GM23338 (cell line): ENCODE data around the gene PTAR1.

Experiments
- CREB1 ChIP-seq: fragments of 250-450 bp; sonication (Bioruptor Pico); IDR thresholded peaks from 2 replicates; pipeline ENCODE4 v1.5.0; 2020; ENCODE audit warnings: low read depth, mild to moderate bottlenecking, moderate library complexity
- CTCF ChIP-seq, 2 experiments: fragments of 200-600 bp in 1 of 2; sonication (generic) in 1 of 2; conservative IDR thresholded peaks; 2 replicates each; pipeline versions ENCODE4 v1.5.1 to v1.6.1; 2016 to 2017; ENCODE audit warnings: antibody characterized with exemption in 2 of 2, low read depth in 2 of 2, mild to moderate bottlenecking in 2 of 2, moderate library complexity in 1 of 2
- ETS1 ChIP-seq: IDR thresholded peaks from 2 replicates; pipeline ENCODE4 v1.6.1; 2016; ENCODE audit warnings: antibody characterized with exemption
- EZH2 ChIP-seq: fragments of 200-600 bp; sonication (generic); IDR thresholded peaks from one replicate; pipeline ENCODE4 v1.8.0; 2017; ENCODE audit warnings: antibody characterized with exemption, mild to moderate bottlenecking, low read depth; ENCODE audit not compliant: unreplicated experiment
- EZH2phosphoT487 ChIP-seq: fragments of 200-600 bp; sonication (generic); IDR thresholded peaks from one replicate; pipeline ENCODE4 v1.8.1; 2018; ENCODE audit warnings: antibody characterized with exemption; ENCODE audit not compliant: unreplicated experiment
- JUNB ChIP-seq: IDR thresholded peaks from one replicate; pipeline ENCODE4 v1.6.1; 2016; ENCODE audit warnings: antibody characterized with exemption; ENCODE audit not compliant: unreplicated experiment
- NANOG ChIP-seq: IDR thresholded peaks from 2 replicates; pipeline ENCODE4 v1.6.1; 2016; ENCODE audit warnings: antibody characterized with exemption, borderline replicate concordance
- POLR2AphosphoS5 ChIP-seq: IDR thresholded peaks from 2 replicates; pipeline ENCODE4 v1.6.1; 2016; ENCODE audit warnings: antibody characterized with exemption, low read depth
- REST ChIP-seq: IDR thresholded peaks from one replicate; pipeline ENCODE4 v1.6.1; 2018; ENCODE audit warnings: antibody characterized with exemption; ENCODE audit not compliant: unreplicated experiment
- ZNF331 ChIP-seq: fragments of 250-450 bp; sonication (Bioruptor Pico); IDR thresholded peaks from 2 replicates; pipeline ENCODE4 v1.5.0; 2020; ENCODE audit warnings: low read depth, mild to moderate bottlenecking, moderate library complexity
- ZNF462 ChIP-seq: fragments of 250-450 bp; sonication (Bioruptor Pico); IDR thresholded peaks from 2 replicates; pipeline ENCODE4 v1.5.0; 2020; ENCODE audit warnings: mild to moderate bottlenecking, moderate library complexity

- TF ChIP-seq CTCF (conservative IDR thresholded peaks at IDR 0.05; ENCODE audit: low read depth in 2 of 2) (no peak), ETS1 (no peak), POLR2AphosphoS5 (no peak), EZH2 (no peak), NANOG (no peak), JUNB (no peak), CREB1 (no peak), EZH2phosphoT487 (no peak), ZNF331 (CRISPR knock-in tag) (no peak), REST (no peak), ZNF462 (CRISPR knock-in tag) (no peak)
Observed at GRCh38 chr9:69675563-69675962, 84.2 kb downstream of the PTAR1 start.
